GM12891 (cell line): ENCODE measurements around the gene MAPK8IP3.

Source experiments
- DNase-seq: peaks from one replicate; pipeline ENCODE4 v3.0.0; 2011; ENCODE audit warnings: low spot score; ENCODE audit not compliant: insufficient read length
- FAIRE-seq: peaks from 2 replicates; lab custom pipeline; 2011; peaks lifted over from hg19 to GRCh38; lab: Jason Lieb, UNC
- PAX5 ChIP-seq: IDR thresholded peaks from 2 replicates; pipeline ENCODE4 v1.6.1; 2011; ENCODE audit warnings: low read length, moderate library complexity, mild to moderate bottlenecking; ENCODE audit not compliant: insufficient read depth, severe bottlenecking
- POLR2A ChIP-seq: IDR thresholded peaks from 2 replicates; pipeline ENCODE4 v1.6.1; 2011; ENCODE audit warnings: low read depth, low read length, control low read depth
- POLR2AphosphoS5 ChIP-seq: IDR thresholded peaks from 2 replicates; pipeline ENCODE4 v1.6.1; 2011; ENCODE audit warnings: low read depth, low read length, control low read depth
- POU2F2 ChIP-seq: IDR thresholded peaks from 2 replicates; pipeline ENCODE4 v1.6.1; 2011; ENCODE audit warnings: low read depth, mild to moderate bottlenecking, control low read depth, low read length, moderate library complexity
- SPI1 ChIP-seq: IDR thresholded peaks from 2 replicates; pipeline ENCODE4 v1.6.1; 2011; ENCODE audit warnings: low read depth, low read length, control low read depth
- TAF1 ChIP-seq: IDR thresholded peaks from 2 replicates; pipeline ENCODE4 v1.6.1; 2011; ENCODE audit warnings: low read depth, low read length, control low read depth

MAPK8IP3 gene

DNA sequence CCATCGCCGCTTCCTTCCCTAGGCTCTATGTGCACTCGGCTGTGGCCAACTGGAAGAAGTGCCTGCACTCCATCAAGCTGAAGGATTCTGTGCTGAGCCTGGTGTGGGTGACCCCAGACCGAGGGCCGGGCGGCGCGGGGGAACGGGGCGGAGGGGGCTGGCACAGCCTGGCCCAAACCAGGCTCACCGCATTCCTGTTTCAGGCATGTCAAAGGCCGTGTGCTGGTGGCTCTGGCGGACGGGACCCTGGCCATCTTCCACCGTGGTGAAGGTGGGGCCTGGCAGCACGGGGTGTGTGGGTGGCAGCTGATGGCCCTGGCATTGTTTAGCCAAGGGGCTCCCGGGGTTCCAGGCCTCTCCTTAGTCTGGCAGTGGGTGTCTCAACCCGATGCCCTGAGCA is 60.7 kb downstream of the MAPK8IP3 start:
- FAIRE-seq (no peak), DNase-seq (no peak)
- TF ChIP-seq POU2F2 = no peak
- TF ChIP-seq SPI1 = no peak

DNA sequence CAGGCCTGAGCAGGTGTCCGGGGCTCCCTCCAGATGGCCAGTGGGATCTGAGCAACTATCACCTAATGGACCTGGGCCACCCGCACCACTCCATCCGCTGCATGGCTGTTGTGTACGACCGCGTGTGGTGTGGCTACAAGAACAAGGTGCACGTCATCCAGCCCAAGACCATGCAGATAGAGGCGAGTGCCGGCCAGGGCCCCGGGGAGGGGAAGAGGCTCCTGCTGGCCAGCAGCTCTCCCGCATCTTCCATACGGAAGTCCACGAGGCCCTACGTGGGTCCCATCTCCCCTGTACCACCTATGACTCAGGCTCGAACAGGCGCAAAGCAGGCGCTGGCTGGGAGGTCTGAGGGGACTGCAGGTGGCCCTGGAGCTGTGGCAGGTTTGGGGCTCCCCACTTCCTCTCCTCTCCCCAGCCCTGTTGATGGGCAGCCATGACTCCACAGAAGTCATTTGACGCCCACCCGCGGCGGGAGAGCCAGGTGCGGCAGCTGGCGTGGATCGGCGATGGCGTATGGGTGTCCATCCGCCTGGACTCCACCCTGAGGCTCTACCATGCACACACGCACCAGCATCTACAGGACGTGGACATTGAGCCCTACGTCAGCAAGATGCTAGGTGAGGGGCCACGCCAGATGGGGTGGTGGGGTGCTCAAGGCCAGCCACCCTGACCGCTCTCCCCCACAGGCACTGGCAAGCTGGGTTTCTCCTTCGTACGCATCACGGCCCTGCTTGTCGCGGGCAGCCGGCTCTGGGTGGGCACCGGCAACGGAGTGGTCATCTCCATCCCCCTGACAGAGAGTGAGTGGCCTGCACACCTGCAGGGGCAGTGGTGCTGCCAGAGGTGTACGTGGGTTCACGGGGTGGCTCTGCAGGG is 61.4 kb downstream of the MAPK8IP3 start:
- FAIRE-seq (no peak), DNase-seq (no peak)
- TF ChIP-seq POU2F2 (no peak), POLR2AphosphoS5 (no peak), TAF1 (no peak), SPI1 (no peak), PAX5 (no peak), POLR2A (no peak)

DNA sequence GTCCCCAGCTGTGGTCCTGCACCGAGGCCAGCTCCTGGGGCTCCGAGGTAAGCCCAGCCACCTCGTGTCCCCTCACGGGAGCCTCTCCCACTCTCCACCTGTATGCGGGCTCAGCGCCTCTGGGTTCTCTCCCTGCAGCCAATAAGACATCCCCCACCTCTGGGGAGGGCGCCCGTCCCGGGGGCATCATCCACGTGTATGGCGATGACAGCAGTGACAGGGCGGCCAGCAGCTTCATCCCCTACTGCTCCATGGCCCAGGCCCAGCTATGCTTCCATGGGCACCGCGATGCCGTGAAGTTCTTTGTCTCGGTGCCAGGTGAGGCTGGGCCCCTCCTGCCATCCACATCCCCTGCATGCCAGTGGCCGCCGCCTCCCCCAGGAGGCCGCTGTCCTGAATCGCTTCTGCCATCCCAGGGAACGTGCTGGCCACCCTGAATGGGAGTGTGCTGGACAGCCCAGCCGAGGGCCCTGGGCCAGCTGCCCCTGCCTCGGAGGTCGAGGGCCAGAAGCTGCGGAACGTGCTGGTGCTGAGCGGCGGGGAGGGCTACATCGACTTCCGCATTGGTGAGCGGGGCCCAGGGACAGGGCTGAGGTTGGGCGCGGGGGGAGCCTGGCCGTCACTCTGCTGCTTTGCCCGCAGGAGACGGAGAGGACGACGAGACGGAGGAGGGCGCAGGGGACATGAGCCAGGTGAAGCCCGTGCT is 62.2 kb downstream of the MAPK8IP3 start:
- FAIRE-seq (no peak), DNase-seq (no peak)
- peak; percentile 34; the same call in 1 of the 2 replicates for TF ChIP-seq POLR2A
- no peak for TF ChIP-seq SPI1
- TF ChIP-seq POU2F2 = no peak

DNA sequence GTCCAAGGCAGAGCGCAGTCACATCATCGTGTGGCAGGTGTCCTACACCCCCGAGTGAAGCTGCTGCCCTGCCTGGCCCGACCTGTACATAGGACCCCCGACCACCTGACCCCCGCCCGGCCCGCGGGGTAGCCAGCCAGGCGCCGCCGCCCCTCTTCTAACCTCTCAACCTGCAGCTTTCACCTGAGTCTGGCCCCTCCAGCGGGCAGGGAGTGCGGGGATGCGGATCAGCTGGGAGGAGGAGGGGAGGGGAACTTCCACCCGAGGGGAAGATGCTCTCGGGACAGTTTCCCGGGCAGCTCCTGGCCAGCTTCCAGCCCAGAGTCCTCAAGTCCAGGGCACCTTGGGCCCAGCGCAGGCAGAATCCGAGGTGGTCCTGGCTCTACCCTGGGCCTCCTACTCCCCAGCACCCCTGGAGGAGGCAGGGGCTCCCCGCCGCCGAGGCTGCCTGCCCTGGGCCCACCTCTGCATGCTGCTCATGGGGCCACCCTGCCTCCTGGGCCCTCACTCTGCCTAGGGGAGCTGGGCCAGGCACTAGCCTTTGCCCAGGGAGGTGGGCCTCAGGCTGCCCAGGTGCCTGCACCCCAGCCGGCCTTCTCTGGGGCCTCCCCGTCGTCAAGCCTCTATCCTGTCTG is 62.9 kb downstream of the MAPK8IP3 start:
- TF ChIP-seq POLR2AphosphoS5 (peak; percentile 13; the same call in 1 of the 2 replicates), SPI1 (no peak)
- no peak for FAIRE-seq
- no peak for DNase-seq

DNA sequence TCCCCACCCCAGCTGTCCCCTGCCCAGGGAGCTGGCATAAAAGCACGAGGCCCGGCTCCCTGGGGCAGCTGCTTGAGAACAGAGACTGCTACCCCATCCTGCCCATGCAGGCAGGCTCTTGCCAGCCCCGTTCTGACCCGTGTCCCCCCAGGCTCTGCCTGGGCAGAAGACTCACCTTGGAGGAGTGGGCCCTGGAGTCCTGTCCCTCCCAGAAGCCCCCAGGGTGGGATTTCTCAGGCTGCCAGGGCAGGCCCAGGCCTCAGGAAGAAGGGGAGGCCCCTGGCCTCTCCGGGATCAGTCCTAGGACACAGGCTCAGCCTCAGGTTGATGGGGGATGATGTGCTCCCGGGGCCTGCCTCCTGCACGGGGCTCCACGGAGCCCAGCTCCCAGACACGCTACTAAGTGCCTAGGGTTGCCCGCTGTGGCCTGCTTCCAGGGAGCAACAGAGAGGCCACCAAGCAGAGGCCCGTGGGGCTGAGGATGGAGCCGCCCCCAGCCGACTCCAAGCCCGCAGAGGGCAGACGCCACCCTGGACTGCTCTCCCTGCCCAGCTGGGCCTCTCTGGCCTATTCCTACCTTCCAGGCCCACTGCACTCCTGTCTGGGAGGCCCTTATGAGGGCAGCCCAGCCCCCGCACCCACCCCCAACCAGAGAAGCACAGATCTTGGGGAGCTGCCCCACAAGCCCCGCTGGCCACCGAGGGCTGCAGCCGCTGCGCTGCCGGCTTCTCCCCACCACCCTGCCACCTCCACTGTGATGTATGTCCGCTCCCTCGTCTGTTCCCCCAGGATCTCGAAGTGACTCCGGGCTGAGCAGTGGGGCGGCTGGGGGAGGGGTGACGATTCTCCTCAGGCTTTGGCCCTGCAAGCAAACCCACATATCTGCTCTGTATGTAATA is 63.7 kb downstream of the MAPK8IP3 start:
- TF ChIP-seq TAF1 = no peak
- TF ChIP-seq POLR2A = peak; percentile 66

DNA sequence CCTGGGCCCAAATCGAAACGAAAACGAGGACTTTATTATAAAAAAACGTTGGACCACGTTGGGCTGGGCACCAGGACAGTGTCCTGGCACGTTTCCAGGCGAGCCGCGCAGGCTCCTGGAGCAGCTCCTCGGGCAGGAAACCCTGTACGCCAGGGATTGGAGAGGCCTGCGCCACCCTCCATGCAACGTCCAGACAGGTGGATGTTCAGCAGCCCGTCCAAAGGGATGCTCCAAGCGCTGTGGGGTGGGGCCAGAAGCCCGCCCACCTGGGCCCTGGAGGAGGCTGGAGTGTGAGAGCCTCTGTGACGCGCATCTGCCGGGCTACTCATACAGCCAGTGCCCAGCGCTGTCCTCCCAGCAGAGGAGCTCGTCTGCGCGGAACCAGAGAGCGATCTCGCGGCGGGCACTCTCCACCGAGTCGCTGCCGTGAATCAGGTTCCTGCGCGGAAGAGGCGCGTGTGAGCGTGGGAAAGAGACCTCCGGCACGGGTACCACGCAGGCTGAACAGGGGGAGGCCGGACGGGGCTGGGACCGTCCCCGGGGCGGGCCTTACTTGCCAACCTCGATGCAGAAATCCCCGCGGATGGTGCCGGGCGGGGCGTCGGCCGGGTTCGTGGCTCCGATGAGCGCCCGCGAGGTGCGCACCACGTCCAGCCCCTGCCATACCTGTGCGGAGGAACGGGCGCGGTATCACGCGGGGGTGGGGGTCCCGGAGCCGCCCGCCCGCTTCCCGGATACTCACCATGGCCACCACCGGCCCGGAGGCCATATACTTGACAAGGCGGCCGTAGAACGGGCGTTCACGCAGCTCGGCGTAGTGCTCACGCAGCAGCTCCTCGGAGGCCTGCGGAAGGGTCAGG is 64.6 kb downstream of the MAPK8IP3 start:
- peak; percentile 79 for FAIRE-seq
- TF ChIP-seq POLR2AphosphoS5 = peak; percentile 74
- no peak for TF ChIP-seq POU2F2
- peak; percentile 78 for DNase-seq

More for the DNA sequence above, 63.7 kb downstream of the MAPK8IP3 start:
- FAIRE-seq (no peak), DNase-seq (no peak)

DNA sequence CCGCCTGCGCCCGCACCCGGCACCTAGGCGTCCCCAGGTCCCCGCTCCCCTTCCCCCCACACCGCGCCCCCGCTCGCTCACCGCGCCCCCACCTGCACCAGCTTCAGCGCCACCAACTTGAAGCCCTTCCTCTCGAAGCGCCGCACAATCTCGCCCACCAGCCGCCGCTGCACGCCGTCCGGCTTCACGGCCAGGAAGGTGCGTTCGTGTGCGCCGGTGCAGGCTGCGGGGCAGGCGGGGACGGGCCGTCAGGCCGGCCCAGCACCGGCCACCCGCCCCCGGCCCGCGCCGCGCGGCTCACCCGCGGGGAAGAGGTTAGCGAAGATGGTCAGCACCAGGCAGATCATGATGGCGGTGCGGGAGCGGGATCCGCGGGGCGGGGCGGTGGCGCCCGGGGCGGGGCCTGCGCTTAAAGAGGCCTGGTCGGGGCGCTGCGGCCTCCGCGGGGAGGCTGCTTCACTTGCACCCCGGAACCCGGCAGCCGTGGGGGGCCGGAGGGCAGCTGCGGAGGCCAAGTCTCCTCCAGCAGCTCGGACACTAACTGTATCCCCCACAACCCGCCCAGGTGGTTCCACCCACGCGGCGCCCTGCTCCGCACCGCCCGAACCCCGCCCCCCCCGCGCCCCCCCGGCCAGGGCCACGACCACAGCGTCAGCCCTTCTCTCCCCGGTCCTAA is 65.3 kb downstream of the MAPK8IP3 start, which contains the start of gene NME3:
TSS of gene NME3 (minus strand) at position 356 of the 676 bp plus-strand sequence. CDS start at position 347, 9 bp downstream.
- FAIRE-seq (peak; percentile 88), DNase-seq (peak; percentile 88)
- peak; percentile 55; the same call in 1 of the 2 replicates for TF ChIP-seq POLR2A
- no peak for TF ChIP-seq SPI1

DNA sequence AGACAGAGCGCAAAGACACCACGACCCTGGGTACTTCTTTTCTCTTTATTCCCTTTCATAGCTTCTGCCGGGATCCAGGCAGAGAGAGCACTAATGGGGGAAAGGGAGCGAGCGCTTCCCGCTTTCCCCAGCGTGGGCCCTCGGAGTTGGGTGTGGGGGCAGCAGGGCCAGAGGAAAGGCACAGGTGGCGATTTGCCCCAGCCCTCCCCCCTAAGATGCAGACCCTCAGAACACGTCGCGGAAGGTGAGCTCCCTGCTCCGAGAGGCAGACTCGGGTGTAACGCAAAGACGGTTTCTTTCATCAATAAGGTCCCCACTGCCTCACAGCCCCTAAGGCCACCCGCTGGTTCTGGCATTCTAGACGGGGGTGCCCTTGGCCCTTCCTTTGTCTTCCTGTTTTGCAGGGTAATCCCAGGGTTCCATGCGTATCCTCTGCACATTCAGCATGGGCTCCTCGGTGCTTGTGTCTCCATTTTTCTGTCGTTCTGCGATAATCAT is 65.9 kb downstream of the MAPK8IP3 start:
- FAIRE-seq (peak; percentile 51), DNase-seq (no peak)
- no peak for TF ChIP-seq PAX5
- TF ChIP-seq POLR2A = no peak
- no peak for TF ChIP-seq POU2F2
- TF ChIP-seq TAF1 = no peak
- no peak for TF ChIP-seq SPI1
- TF ChIP-seq POLR2AphosphoS5 = no peak; the same call in 1 of the 2 replicates

DNA sequence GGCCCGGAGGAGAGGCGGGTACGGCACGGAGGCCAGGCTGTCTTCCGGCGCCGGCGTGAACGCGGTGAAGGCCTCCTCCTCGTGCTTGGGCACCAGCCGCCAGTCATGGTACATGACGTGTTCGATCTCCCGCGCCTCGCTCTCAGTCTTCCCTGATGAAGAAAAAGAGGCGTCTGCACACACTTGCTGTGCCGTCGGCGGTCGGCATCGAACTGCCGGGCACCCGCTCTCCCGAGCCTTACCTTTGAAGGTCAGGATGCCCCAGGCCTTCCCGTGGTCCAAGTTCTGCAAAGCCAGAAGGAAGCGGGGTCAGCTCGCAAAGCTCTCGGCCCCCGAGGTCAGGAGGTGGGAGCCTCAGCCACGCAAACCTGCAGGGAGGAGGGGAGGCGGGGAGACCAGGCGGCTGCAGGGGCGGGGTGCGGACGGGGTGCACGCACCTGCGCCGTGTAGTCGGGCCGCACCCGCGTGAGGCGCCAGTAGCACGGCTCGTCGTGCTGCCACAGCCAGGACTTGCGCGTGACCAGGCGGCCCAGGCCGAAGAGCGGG is 66.4 kb downstream of the MAPK8IP3 start, which contains the start of gene EME2:
TSS of gene EME2 (plus strand) at position 449 of the 546 bp plus-strand sequence. CDS start 418 bp downstream, outside the sequence.
- DNase-seq = peak; percentile 54
- FAIRE-seq = peak; percentile 35
- no peak for TF ChIP-seq POLR2AphosphoS5
